ENCODE results near the gene ITM2B. TPM values are rescaled to one million over a fixed set of nuclear protein-coding genes. Genes with fewer than 3 reads are reported as not detected.

ITM2B gene
- total RNA-seq, 2 donors from 2014 or later = 436 to 638 TPM

GRCh38 chr13:48251611-48252081, 18.6 kb downstream of the ITM2B start:
- DNase-seq (ENCODE audit: low spot score) = no peak
- TF ChIP-seq CTCF (IDR thresholded peaks at IDR 0.05) = no peak
- H3K4me3 ChIP-seq = no peak overlapping the region
- H3K27ac ChIP-seq = no peak overlapping the region
- H3K4me1 ChIP-seq (ENCODE audit: control insufficient read depth in 1 of 2, low read depth in 2 of 2) = peaks cover 35 to 44% of the 10 kb centered on the region in 2 donors
- no peaks in the 10 kb centered on the region for H3K27me3 ChIP-seq (replicated peaks; ENCODE audit: insufficient read depth)
- peaks cover 27% of the 10 kb centered on the region for H3K36me3 ChIP-seq
- no peak for ATAC-seq (ENCODE audit: insufficient number of reproducible peaks, low FRiP score, low read depth)
- H3K9me3 ChIP-seq = no peaks in the 10 kb centered on the region

- no peak for TF ChIP-seq CTCF (IDR thresholded peaks at IDR 0.05)
- DNase-seq (ENCODE audit: low spot score) (no peak), ATAC-seq (ENCODE audit: insufficient number of reproducible peaks, low FRiP score, low read depth) (no peak)
- H3K27me3 ChIP-seq (replicated peaks; ENCODE audit: insufficient read depth) = no peaks in the 10 kb centered on the region
- H3K9me3 ChIP-seq = no peaks in the 10 kb centered on the region
- no peak overlapping the region for H3K4me3 ChIP-seq
- no peak overlapping the region for H3K27ac ChIP-seq
- H3K36me3 ChIP-seq = peaks cover 30% of the 10 kb centered on the region
- H3K4me1 ChIP-seq (ENCODE audit: control insufficient read depth in 1 of 2, low read depth in 2 of 2) = peaks cover 31 to 38% of the 10 kb centered on the region in 2 donors
Observed at GRCh38 chr13:48252176-48252575, 19.2 kb downstream of the ITM2B start.

GRCh38 chr13:48253849-48254248, 20.8 kb downstream of the ITM2B start:
- no peak for TF ChIP-seq CTCF (IDR thresholded peaks at IDR 0.05)
- H3K9me3 ChIP-seq = no peaks in the 10 kb centered on the region
- H3K27ac ChIP-seq = no peak overlapping the region
- no peak overlapping the region for H3K4me3 ChIP-seq
- ATAC-seq (ENCODE audit: insufficient number of reproducible peaks, low FRiP score, low read depth) (no peak), DNase-seq (ENCODE audit: low spot score) (no peak)
- H3K4me1 ChIP-seq (ENCODE audit: control insufficient read depth in 1 of 2, low read depth in 2 of 2) = peaks cover 29 to 31% of the 10 kb centered on the region in 2 donors
- peaks cover 38% of the 10 kb centered on the region for H3K36me3 ChIP-seq
- no peaks in the 10 kb centered on the region for H3K27me3 ChIP-seq (replicated peaks; ENCODE audit: insufficient read depth)

GRCh38 chr13:48255090-48255489, 22.1 kb downstream of the ITM2B start:
- Histone ChIP-seq H3K4me3 (no peak overlapping the region), H3K36me3 (peaks cover 49% of the 10 kb centered on the region), H3K4me1 (ENCODE audit: control insufficient read depth in 1 of 2, low read depth in 2 of 2) (peaks cover 31 to 34% of the 10 kb centered on the region in 2 donors), H3K9me3 (no peaks in the 10 kb centered on the region), H3K27ac (no peak overlapping the region), H3K27me3 (replicated peaks; ENCODE audit: insufficient read depth) (no peaks in the 10 kb centered on the region)
- no peak for DNase-seq (ENCODE audit: low spot score)
- no peak for TF ChIP-seq CTCF (IDR thresholded peaks at IDR 0.05)
- no peak for ATAC-seq (ENCODE audit: insufficient number of reproducible peaks, low FRiP score, low read depth)

GRCh38 chr13:48255954-48256353, 22.9 kb downstream of the ITM2B start:
- Histone ChIP-seq H3K9me3 (no peaks in the 10 kb centered on the region), H3K27ac (no peak overlapping the region), H3K36me3 (peaks cover 53% of the 10 kb centered on the region), H3K4me3 (no peak overlapping the region), H3K4me1 (ENCODE audit: control insufficient read depth in 1 of 2, low read depth in 2 of 2) (peaks cover 29 to 32% of the 10 kb centered on the region in 2 donors), H3K27me3 (replicated peaks; ENCODE audit: insufficient read depth) (no peaks in the 10 kb centered on the region)
- ATAC-seq (ENCODE audit: insufficient number of reproducible peaks, low FRiP score, low read depth) (no peak), DNase-seq (ENCODE audit: low spot score) (no peak)
- TF ChIP-seq CTCF (IDR thresholded peaks at IDR 0.05) = no peak
